ENCODE data around the gene OPCML.

The OPCML gene

GRCh38 chr11:132745306-132745705 lies 787.0 kb downstream of the OPCML start:
- no peak for TF ChIP-seq CTCF (IDR thresholded peaks at IDR 0.05; ENCODE audit: insufficient read depth, low read depth, low read length, missing control alignments)
- DNase-seq (ENCODE audit: low read depth): no peak
- no peak overlapping the region for H3K4me3 ChIP-seq (ENCODE audit: low read length)

GRCh38 chr11:132744771-132745170 lies 787.5 kb downstream of the OPCML start:
- no peak for DNase-seq (ENCODE audit: low read depth)
- H3K4me3 ChIP-seq (ENCODE audit: low read length): no peak overlapping the region
- TF ChIP-seq CTCF (IDR thresholded peaks at IDR 0.05; ENCODE audit: insufficient read depth, low read depth, low read length, missing control alignments): no peak

- H3K4me3 ChIP-seq (ENCODE audit: low read length): no peak overlapping the region
- TF ChIP-seq CTCF (IDR thresholded peaks at IDR 0.05; ENCODE audit: insufficient read depth, low read depth, low read length, missing control alignments): no peak
- no peak for DNase-seq (ENCODE audit: low read depth)
Observed at GRCh38 chr11:132743601-132744000, 788.7 kb downstream of the OPCML start.

- no peak for DNase-seq (ENCODE audit: low read depth)
- no peak for TF ChIP-seq CTCF (IDR thresholded peaks at IDR 0.05; ENCODE audit: insufficient read depth, low read depth, low read length, missing control alignments)
- no peak overlapping the region for H3K4me3 ChIP-seq (ENCODE audit: low read length)
Observed at GRCh38 chr11:132742929-132743328, 789.4 kb downstream of the OPCML start.

- no peak overlapping the region for H3K4me3 ChIP-seq (ENCODE audit: low read length)
- TF ChIP-seq CTCF (IDR thresholded peaks at IDR 0.05; ENCODE audit: insufficient read depth, low read depth, low read length, missing control alignments): no peak
- peak; percentile 45 for DNase-seq (ENCODE audit: low read depth)
Observed at GRCh38 chr11:132734217-132734616, 798.1 kb downstream of the OPCML start.

- no peak overlapping the region for H3K4me3 ChIP-seq (ENCODE audit: low read length)
- no peak for DNase-seq (ENCODE audit: low read depth)
- no peak for TF ChIP-seq CTCF (IDR thresholded peaks at IDR 0.05; ENCODE audit: insufficient read depth, low read depth, low read length, missing control alignments)
Observed at GRCh38 chr11:132728026-132728425, 804.3 kb downstream of the OPCML start.

GRCh38 chr11:132721526-132721925 lies 810.8 kb downstream of the OPCML start:
- DNase-seq (ENCODE audit: low read depth): no peak
- H3K4me3 ChIP-seq (ENCODE audit: low read length): no peak overlapping the region
- TF ChIP-seq CTCF (IDR thresholded peaks at IDR 0.05; ENCODE audit: insufficient read depth, low read depth, low read length, missing control alignments): no peak

Data from epithelial cell of esophagus (primary cell).